Liver (tissue), 9 donors: ENCODE measurements around the gene TMPRSS3. TPM values are rescaled to one million over a fixed set of nuclear protein-coding genes. Genes with fewer than 3 reads are reported as not detected.

ENCODE experiments used
- DNase-seq: peaks from one replicate; pipeline ENCODE4 v3.0.0-alpha.2; 2017; ENCODE audit warnings: low spot score
- H3K27ac ChIP-seq, 2 donors: one replicate each; pipeline ENCODE4 v1.7.0; 2013; ENCODE audit warnings: inconsistent platforms in 2 of 2, low read length in 2 of 2, control low read depth in 1 of 2, low read depth in 1 of 2, mild to moderate bottlenecking in 1 of 2
- H3K27me3 ChIP-seq, 4 donors: one replicate each; pipeline versions ENCODE4 v1.6.1 to v1.7.0; 2013; ENCODE audit warnings: low read length in 3 of 4, inconsistent platforms in 1 of 4, mild to moderate bottlenecking in 1 of 4, moderate library complexity in 1 of 4; ENCODE audit not compliant: control insufficient read depth in 4 of 4, insufficient read depth in 4 of 4
- H3K36me3 ChIP-seq, 4 donors: one replicate each; pipeline versions ENCODE4 v1.6.1 to v1.7.0; 2013; ENCODE audit warnings: low read length in 3 of 4, mild to moderate bottlenecking in 3 of 4, low read depth in 1 of 4, moderate library complexity in 1 of 4; ENCODE audit not compliant: control insufficient read depth in 4 of 4, insufficient read depth in 3 of 4
- H3K4me1 ChIP-seq, 4 donors: one replicate each; pipeline versions ENCODE4 v1.6.1 to v1.7.0; 2013; ENCODE audit warnings: low read length in 3 of 4, mild to moderate bottlenecking in 3 of 4, moderate library complexity in 1 of 4; ENCODE audit not compliant: control insufficient read depth in 4 of 4, insufficient read depth in 4 of 4
- H3K4me3 ChIP-seq, 3 donors: one replicate each; pipeline versions ENCODE4 v1.6.1 to v1.7.0; 2013; ENCODE audit warnings: low read length in 3 of 3, control low read depth in 1 of 3, low read depth in 1 of 3, mild to moderate bottlenecking in 1 of 3
- H3K9ac ChIP-seq, 2 donors: one replicate each; pipeline ENCODE4 v1.7.0; 2013; ENCODE audit warnings: low read length in 2 of 2, mild to moderate bottlenecking in 2 of 2, moderate library complexity in 2 of 2, control low read depth in 1 of 2, low read depth in 1 of 2
- H3K9me3 ChIP-seq, 4 donors: one replicate each; pipeline versions ENCODE4 v1.6.1 to v1.7.0; 2013; ENCODE audit warnings: low read length in 3 of 4; ENCODE audit not compliant: control insufficient read depth in 4 of 4
- EGR1 ChIP-seq, 2 donors: IDR thresholded peaks; 2 replicates each; pipeline ENCODE4 v1.6.1; 2016 to 2018; ENCODE audit warnings: antibody characterized with exemption in 2 of 2, low read depth in 2 of 2
- FOXA1 ChIP-seq: IDR thresholded peaks from 2 replicates; pipeline ENCODE4 v1.6.1; 2016; ENCODE audit warnings: antibody characterized with exemption
- FOXA2 ChIP-seq: IDR thresholded peaks from 2 replicates; pipeline ENCODE4 v1.6.1; 2016; ENCODE audit warnings: antibody characterized with exemption
- GABPA ChIP-seq, 2 donors: IDR thresholded peaks in 1 of 2; conservative IDR thresholded peaks in 1 of 2; 2 replicates each; pipeline ENCODE4 v1.6.1; 2016; ENCODE audit warnings: antibody characterized with exemption in 2 of 2, mild to moderate bottlenecking in 1 of 2, moderate library complexity in 1 of 2
- HNF4A ChIP-seq, 2 donors: conservative IDR thresholded peaks; 2 replicates each; pipeline ENCODE4 v1.6.1; 2016; ENCODE audit warnings: antibody characterized with exemption in 2 of 2, mild to moderate bottlenecking in 2 of 2
- JUND ChIP-seq, 2 donors: IDR thresholded peaks; 2 replicates each; pipeline ENCODE4 v1.6.1; 2016; ENCODE audit warnings: antibody characterized with exemption in 2 of 2
- RAD21 ChIP-seq, 2 donors: IDR thresholded peaks; 2 replicates each; pipeline ENCODE4 v1.6.1; 2016; ENCODE audit warnings: antibody characterized with exemption in 2 of 2, mild to moderate bottlenecking in 2 of 2
- RXRA ChIP-seq, 2 donors: IDR thresholded peaks; 2 replicates each; pipeline ENCODE4 v1.6.1; 2017 to 2018; ENCODE audit warnings: antibody characterized with exemption in 2 of 2, mild to moderate bottlenecking in 1 of 2
- SP1 ChIP-seq: IDR thresholded peaks from 2 replicates; pipeline ENCODE4 v1.6.1; 2018; ENCODE audit warnings: antibody characterized with exemption, mild to moderate bottlenecking
- TAF1 ChIP-seq: conservative IDR thresholded peaks from 2 replicates; pipeline ENCODE4 v1.6.1; 2016; ENCODE audit warnings: antibody characterized with exemption, mild to moderate bottlenecking
- YY1 ChIP-seq: IDR thresholded peaks from 2 replicates; pipeline ENCODE4 v1.6.1; 2016; ENCODE audit warnings: antibody characterized with exemption, mild to moderate bottlenecking
- WGBS: extraction: QIAGEN DNeasy Blood & Tissue Kit; methylation state at CpG from one replicate; pipeline ENCODE4 v1.1.7; 2013; 5-methylcytosine and 5-hydroxymethylcytosine counted together
- polyA plus RNA-seq, 2 donors: library from polyadenylated mRNA; stranded (reverse) in 1 of 2; unstranded in 1 of 2; fragments of 200-250 nt in 1 of 2; fragments of >200 nt in 1 of 2; fragmentation: Nextera tagmentation in 1 of 2; extraction: Ambion mirVana in 1 of 2; gene quantifications; one replicate each; pipeline versions ENCODE4 v1.2.1 to v1.2.3, GENCODE V29; 2013 to 2015
- total RNA-seq, 2 donors: library from RNA; depleted of rRNA; stranded (reverse); fragments of >200 nt; gene quantifications; one replicate each; pipeline ENCODE4 v1.2.3, GENCODE V29; 2014
- TF ChIP-seq, protein P1 (sequence below): fragments of 150-350 bp; IDR thresholded peaks from 2 replicates; pipeline ENCODE4 v1.5.1; 2017; ENCODE audit warnings: improper control_type of control experiment, low read depth, low read length; ENCODE audit not compliant: missing input control
- TF ChIP-seq, protein P2 (sequence below): IDR thresholded peaks from 2 replicates; pipeline ENCODE4 v1.6.1; 2016; ENCODE audit warnings: antibody characterized with exemption
- TF ChIP-seq, protein P3 (sequence below): IDR thresholded peaks from 2 replicates; pipeline ENCODE4 v1.6.1; 2016; ENCODE audit warnings: antibody characterized with exemption
- TF ChIP-seq, protein P4 (sequence below): IDR thresholded peaks from 2 replicates; pipeline ENCODE4 v1.6.1; 2016; ENCODE audit warnings: antibody characterized with exemption
- TF ChIP-seq, protein P5 (sequence below): IDR thresholded peaks from 2 replicates; pipeline ENCODE4 v1.6.1; 2016; ENCODE audit warnings: antibody characterized with exemption, mild to moderate bottlenecking
- donor health status: healthy.
- donor health status: healthy.
- donor health status: healthy.
- donor health status: healthy.
- donor health status: healthy.

The TMPRSS3 gene
- total and polyA plus RNA-seq, 4 donors: 0.25 to 0.50 TPM; not detected in 2

DNA sequence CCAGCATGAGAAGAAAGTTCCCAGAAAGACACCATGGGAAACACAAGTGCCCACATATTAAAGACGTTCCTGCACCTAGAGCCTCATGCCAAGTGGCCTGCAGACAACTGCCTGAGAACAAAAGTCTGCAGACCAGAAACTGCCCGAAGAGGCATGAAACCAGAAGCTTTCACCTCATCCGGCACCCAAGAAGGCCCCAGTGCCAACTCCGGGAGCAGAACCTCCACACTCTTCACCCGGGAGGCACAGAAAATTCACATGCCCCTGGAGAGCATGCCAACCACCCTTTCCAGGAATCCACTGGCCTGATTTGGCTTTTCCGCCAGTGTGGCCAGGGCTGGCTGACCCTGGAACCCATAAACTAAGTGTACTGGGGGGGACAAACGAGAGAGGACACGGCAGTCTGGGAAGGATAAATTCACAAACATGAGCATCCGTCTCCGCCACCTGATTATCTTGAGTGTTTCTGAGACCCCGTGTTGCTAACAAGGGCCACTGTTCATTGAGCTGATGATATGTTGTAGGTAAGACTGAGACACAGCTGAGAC, 51.8 kb downstream of the TMPRSS3 start:
- Histone ChIP-seq H3K27ac (no peak overlapping the region), H3K4me3 (no peak overlapping the region), H3K4me1 (no peaks in the 10 kb centered on the region), H3K9ac (no peak overlapping the region), H3K27me3 (peaks cover 0 to 6% (median 0%) of the 10 kb centered on the region in 4 donors), H3K36me3 (no peaks in the 10 kb centered on the region), H3K9me3 (no peaks in the 10 kb centered on the region)
- 91% methylated on average over 11 of the region's 11 CpGs for WGBS
- DNase-seq: peak; percentile 30
- TF ChIP-seq RXRA (IDR thresholded peaks at IDR 0.05) (no peak), FOXA1 (no peak), HNF4A (conservative IDR thresholded peaks at IDR 0.05) (no peak), RAD21 (IDR thresholded peaks at IDR 0.05) (no peak), EGR1 (IDR thresholded peaks at IDR 0.05; ENCODE audit: low read depth in 2 of 2) (no peak), GABPA (IDR thresholded peaks at IDR 0.05 in 1 of 2, conservative IDR thresholded peaks at IDR 0.05 in 1 of 2) (no peak), TAF1 (no peak), FOXA2 (no peak), YY1 (no peak), JUND (IDR thresholded peaks at IDR 0.05) (no peak)
- TF ChIP-seq, protein P1, sequence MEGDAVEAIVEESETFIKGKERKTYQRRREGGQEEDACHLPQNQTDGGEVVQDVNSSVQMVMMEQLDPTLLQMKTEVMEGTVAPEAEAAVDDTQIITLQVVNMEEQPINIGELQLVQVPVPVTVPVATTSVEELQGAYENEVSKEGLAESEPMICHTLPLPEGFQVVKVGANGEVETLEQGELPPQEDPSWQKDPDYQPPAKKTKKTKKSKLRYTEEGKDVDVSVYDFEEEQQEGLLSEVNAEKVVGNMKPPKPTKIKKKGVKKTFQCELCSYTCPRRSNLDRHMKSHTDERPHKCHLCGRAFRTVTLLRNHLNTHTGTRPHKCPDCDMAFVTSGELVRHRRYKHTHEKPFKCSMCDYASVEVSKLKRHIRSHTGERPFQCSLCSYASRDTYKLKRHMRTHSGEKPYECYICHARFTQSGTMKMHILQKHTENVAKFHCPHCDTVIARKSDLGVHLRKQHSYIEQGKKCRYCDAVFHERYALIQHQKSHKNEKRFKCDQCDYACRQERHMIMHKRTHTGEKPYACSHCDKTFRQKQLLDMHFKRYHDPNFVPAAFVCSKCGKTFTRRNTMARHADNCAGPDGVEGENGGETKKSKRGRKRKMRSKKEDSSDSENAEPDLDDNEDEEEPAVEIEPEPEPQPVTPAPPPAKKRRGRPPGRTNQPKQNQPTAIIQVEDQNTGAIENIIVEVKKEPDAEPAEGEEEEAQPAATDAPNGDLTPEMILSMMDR: no peak
- TF ChIP-seq, protein P2, sequence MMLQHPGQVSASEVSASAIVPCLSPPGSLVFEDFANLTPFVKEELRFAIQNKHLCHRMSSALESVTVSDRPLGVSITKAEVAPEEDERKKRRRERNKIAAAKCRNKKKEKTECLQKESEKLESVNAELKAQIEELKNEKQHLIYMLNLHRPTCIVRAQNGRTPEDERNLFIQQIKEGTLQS: no peak
- TF ChIP-seq, protein P3, sequence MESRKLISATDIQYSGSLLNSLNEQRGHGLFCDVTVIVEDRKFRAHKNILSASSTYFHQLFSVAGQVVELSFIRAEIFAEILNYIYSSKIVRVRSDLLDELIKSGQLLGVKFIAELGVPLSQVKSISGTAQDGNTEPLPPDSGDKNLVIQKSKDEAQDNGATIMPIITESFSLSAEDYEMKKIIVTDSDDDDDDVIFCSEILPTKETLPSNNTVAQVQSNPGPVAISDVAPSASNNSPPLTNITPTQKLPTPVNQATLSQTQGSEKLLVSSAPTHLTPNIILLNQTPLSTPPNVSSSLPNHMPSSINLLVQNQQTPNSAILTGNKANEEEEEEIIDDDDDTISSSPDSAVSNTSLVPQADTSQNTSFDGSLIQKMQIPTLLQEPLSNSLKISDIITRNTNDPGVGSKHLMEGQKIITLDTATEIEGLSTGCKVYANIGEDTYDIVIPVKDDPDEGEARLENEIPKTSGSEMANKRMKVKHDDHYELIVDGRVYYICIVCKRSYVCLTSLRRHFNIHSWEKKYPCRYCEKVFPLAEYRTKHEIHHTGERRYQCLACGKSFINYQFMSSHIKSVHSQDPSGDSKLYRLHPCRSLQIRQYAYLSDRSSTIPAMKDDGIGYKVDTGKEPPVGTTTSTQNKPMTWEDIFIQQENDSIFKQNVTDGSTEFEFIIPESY: no peak
- TF ChIP-seq, protein P4, sequence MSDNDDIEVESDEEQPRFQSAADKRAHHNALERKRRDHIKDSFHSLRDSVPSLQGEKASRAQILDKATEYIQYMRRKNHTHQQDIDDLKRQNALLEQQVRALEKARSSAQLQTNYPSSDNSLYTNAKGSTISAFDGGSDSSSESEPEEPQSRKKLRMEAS: no peak
- TF ChIP-seq, protein P5, sequence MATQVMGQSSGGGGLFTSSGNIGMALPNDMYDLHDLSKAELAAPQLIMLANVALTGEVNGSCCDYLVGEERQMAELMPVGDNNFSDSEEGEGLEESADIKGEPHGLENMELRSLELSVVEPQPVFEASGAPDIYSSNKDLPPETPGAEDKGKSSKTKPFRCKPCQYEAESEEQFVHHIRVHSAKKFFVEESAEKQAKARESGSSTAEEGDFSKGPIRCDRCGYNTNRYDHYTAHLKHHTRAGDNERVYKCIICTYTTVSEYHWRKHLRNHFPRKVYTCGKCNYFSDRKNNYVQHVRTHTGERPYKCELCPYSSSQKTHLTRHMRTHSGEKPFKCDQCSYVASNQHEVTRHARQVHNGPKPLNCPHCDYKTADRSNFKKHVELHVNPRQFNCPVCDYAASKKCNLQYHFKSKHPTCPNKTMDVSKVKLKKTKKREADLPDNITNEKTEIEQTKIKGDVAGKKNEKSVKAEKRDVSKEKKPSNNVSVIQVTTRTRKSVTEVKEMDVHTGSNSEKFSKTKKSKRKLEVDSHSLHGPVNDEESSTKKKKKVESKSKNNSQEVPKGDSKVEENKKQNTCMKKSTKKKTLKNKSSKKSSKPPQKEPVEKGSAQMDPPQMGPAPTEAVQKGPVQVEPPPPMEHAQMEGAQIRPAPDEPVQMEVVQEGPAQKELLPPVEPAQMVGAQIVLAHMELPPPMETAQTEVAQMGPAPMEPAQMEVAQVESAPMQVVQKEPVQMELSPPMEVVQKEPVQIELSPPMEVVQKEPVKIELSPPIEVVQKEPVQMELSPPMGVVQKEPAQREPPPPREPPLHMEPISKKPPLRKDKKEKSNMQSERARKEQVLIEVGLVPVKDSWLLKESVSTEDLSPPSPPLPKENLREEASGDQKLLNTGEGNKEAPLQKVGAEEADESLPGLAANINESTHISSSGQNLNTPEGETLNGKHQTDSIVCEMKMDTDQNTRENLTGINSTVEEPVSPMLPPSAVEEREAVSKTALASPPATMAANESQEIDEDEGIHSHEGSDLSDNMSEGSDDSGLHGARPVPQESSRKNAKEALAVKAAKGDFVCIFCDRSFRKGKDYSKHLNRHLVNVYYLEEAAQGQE: no peak

DNA sequence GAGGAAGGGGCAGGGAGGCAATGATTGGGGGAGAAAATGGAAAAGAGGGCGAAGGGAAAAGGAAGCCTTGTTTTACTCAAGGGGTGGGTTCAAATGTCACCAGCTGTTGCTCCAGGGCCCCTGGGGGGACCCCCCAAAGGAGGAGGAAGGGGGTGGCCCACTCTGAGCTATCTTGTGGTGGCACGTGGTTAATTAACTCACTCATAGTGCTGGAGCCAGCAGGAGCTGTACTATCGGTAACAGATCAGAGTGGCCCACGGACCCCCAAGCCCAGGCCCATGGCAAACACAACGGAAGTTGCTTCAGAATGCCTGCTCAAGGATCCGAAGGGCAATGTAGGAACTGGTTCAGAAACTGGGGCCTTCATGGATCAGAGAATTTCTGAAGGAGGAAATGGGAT, 52.3 kb downstream of the TMPRSS3 start:
- Histone ChIP-seq H3K4me1 (no peaks in the 10 kb centered on the region), H3K4me3 (no peak overlapping the region), H3K27me3 (peaks cover 0 to 4% (median 0%) of the 10 kb centered on the region in 4 donors), H3K27ac (no peak overlapping the region), H3K9me3 (no peaks in the 10 kb centered on the region), H3K36me3 (no peaks in the 10 kb centered on the region), H3K9ac (no peak overlapping the region)
- TF ChIP-seq SP1: no peak
- TF ChIP-seq, protein P2: no peak
- DNase-seq: no peak
- 87% methylated on average over 6 of the region's 6 CpGs for WGBS
